PFSK-1 (cell line): Measurements from ENCODE around the gene TP53AIP1.

ENCODE experiments used
- POLR2AphosphoS5 ChIP-seq: IDR thresholded peaks from 2 replicates; pipeline ENCODE4 v1.6.1; 2012; ENCODE audit warnings: low read depth, mild to moderate bottlenecking, control low read depth, low read length, moderate library complexity
- REST ChIP-seq, 2 experiments: IDR thresholded peaks; 2 replicates each; pipeline versions ENCODE4 v1.6.1 to v1.8.0; 2011 to 2012; ENCODE audit warnings: low read depth in 2 of 2, low read length in 2 of 2, control low read depth in 1 of 2, inconsistent platforms in 1 of 2, mild to moderate bottlenecking in 1 of 2, moderate library complexity in 1 of 2; ENCODE audit not compliant: insufficient read depth in 1 of 2
- TAF1 ChIP-seq: IDR thresholded peaks from 2 replicates; pipeline ENCODE4 v1.6.1; 2012; ENCODE audit warnings: low read length, control low read depth, borderline replicate concordance; ENCODE audit not compliant: insufficient read depth

DNA sequence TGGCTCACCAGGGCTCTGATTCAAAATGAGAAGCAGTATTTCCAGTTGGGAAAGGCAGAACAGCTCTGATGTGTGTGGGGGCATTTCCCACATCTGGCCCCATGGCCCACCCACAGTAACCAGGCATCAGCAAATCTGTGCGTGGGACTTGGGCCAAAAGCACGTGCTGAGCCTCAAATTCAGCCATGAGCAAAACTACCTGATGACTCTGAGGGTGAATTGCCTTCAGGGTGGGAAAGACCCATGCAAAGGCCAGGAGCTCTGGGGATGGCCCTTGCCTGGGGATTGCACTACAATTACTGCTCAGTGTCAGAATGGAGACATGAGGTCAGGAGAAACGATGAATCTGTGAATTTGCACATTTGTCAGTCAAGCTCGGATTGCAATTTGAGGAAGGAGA lies 20.9 kb downstream of the TP53AIP1 start:
- no peak for TF ChIP-seq POLR2AphosphoS5
- TF ChIP-seq TAF1, result no peak
- no peak for TF ChIP-seq REST (IDR thresholded peaks at IDR 0.05; ENCODE audit: insufficient read depth in 1 of 2, low read depth in 2 of 2, low read length in 2 of 2)
